GM12891 (cell line): ENCODE measurements around the gene ZMIZ1.

Source experiments
- PAX5 ChIP-seq: IDR thresholded peaks from 2 replicates; pipeline ENCODE4 v1.6.1; 2011; ENCODE audit warnings: low read length, moderate library complexity, mild to moderate bottlenecking; ENCODE audit not compliant: insufficient read depth, severe bottlenecking
- POLR2A ChIP-seq: IDR thresholded peaks from 2 replicates; pipeline ENCODE4 v1.6.1; 2011; ENCODE audit warnings: low read depth, low read length, control low read depth
- POLR2AphosphoS5 ChIP-seq: IDR thresholded peaks from 2 replicates; pipeline ENCODE4 v1.6.1; 2011; ENCODE audit warnings: low read depth, low read length, control low read depth

- no peak for TF ChIP-seq POLR2A
- TF ChIP-seq POLR2AphosphoS5, result no peak
- no peak for TF ChIP-seq PAX5
Measured at GRCh38 chr10:79275431-79275851, 206.7 kb downstream of the ZMIZ1 start.
